Fibroblast of skin of right quadriceps (primary cell): ENCODE results near the gene SLC37A3.

ENCODE experiments used
- DNase-seq: peaks from one replicate; pipeline ENCODE4 v3.0.0-alpha.2; 2013

SLC37A3 gene

DNA sequence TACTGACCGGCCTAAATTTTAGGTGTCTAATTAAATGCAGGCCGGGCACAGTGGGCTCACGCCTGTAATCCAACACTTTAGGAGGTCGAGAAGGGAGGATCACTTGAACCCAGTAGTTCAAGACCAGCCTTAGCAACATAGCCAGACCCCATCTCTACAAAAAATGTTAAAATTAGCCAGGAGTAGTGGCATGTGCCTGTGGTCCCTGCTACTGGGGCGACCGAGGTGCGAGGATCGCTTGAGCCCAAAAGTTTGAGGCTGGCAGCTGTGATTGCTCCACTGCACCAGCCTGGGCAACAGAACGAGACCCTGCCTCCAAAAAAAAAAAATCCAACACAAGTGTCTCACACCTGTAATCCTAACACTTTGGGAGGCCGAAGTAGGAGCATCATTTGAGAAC, 491 bp upstream of the SLC37A3 start:
- no peak for DNase-seq

DNA sequence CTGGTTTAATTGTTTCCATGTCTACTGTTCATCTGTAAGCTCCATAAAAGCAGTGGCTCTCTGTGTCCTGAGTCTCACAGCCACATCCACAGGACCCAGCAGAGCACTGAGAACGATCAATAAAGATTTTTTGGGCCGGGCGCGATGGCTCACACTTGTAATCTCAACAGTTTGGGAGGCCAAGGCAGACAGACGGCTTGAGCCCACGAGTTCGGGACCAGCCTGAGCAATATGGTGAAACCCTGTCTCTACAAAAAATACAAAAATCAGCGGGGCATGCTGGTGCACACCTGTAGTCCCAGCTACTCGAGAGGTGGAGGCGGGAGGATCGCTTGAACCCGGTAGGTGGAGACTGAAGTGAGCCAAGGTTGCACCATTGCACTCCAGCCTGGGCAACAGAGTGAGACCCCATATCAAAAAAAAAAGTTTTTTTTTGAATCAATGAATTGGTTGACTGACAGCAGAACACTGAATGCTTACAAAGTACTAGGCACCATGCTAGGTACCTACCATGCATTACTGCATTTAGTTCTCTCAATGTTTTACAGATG, 4.5 kb downstream of the SLC37A3 start:
- no peak for DNase-seq

GRCh38 chr7:140391634-140392033, 6.7 kb downstream of the SLC37A3 start:
- no peak for DNase-seq

GRCh38 chr7:140390466-140391190, 7.7 kb downstream of the SLC37A3 start:
- peak; percentile 3 for DNase-seq

- DNase-seq: no peak
These were observed 8.3 kb downstream of the SLC37A3 start for GRCh38 chr7:140390034-140390433.

DNA sequence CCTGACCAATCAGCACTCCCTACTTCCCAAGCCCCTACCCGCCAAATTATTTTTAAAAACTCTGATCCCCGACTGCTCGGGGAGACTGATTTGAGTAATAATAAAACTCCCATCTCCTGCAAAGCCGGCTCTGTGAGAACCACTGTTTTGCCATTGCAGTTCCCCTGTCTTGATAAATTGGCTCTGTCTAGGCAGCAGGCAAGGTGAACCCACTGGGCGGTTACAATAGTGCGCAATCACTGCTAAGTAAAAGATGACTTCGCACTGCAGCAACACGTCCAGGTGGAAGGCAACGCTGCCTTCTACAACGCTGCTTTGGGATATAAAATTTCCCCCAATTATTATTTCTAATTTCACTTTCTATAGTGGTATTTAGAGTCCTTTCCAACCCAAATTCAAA, 8.9 kb downstream of the SLC37A3 start:
- DNase-seq: no peak

DNA sequence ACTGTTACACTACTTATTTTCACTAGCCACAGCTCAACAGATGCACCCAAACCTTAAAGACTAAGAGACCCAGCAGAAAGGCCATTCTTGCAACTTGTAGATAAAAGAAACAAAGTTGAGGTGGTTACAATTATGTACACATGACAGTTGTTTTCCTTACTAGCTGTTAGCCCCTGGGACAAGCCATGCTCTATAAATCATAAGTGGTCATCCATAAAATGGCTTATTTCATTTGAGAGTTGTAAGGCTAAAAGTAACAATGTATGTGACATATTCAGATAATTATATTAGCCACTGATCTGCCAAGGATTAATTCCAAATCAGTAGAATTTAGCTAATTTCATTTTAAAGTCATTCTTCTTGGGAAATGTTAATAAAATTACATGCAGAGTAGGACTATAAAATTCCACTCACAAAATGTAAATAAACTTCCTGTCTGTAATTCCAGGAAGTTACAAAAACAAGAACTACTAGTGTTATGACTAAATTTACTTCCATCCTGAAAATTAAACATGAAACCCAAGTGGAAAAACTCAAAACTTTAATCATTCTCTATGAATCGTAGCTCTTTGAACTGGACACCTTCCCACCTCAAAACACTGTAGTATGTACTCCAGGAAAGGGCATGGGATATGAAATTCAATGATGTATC, 13.3 kb downstream of the SLC37A3 start:
- DNase-seq: no peak

GRCh38 chr7:140383954-140384713, 14.2 kb downstream of the SLC37A3 start:
- no peak for DNase-seq

- no peak for DNase-seq
These were observed 22.2 kb downstream of the SLC37A3 start for GRCh38 chr7:140375892-140376730.

DNA sequence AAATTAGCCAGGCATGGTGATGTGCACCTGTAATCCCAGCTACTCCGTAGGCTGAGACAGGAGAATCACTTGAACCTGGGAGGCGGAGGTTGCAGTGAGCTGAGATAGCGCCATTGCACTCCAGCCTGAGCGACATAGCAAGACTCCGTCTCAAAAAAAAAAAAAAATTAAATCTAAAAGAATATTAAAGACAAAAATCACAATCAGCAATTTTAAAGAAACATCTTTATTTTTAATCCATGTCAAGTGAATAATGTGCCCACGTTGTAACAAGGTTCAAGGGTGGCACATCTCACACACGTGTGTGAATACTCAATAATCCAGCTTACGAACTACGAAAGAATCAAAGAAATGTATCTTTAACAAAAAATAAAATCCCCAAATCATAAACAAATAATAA, 23.0 kb downstream of the SLC37A3 start:
- DNase-seq: no peak

- no peak for DNase-seq
These were observed 29.0 kb downstream of the SLC37A3 start for GRCh38 chr7:140369294-140369693.

GRCh38 chr7:140367528-140367927, 30.8 kb downstream of the SLC37A3 start:
- no peak for DNase-seq

- DNase-seq: no peak
These were observed 33.5 kb downstream of the SLC37A3 start for GRCh38 chr7:140364819-140365218.

DNA sequence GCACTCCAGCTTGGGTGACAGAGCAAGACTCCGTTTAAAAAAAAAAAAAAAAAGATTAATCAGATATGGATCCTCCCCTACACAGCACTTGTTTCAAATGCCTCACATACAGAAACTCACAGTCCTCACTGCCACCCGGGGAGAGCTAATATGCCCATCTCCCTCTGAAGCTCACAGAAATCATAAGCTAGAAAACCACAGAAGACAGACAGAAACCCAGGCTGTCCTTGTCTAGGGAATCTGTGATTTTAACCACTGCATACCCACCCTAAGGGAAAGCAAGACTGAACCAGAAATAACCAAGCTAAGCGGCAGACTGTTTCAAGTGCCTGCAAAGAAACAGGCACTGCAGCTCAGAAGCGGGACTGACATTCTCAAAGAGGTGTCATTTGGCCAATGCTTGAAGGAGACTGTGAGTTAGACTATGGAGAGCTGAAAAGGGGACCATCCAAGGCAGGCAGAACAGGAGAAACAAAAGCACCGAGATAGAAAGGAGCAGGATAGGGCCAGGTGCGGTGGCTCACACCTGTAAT, 37.6 kb downstream of the SLC37A3 start:
- DNase-seq: no peak

DNA sequence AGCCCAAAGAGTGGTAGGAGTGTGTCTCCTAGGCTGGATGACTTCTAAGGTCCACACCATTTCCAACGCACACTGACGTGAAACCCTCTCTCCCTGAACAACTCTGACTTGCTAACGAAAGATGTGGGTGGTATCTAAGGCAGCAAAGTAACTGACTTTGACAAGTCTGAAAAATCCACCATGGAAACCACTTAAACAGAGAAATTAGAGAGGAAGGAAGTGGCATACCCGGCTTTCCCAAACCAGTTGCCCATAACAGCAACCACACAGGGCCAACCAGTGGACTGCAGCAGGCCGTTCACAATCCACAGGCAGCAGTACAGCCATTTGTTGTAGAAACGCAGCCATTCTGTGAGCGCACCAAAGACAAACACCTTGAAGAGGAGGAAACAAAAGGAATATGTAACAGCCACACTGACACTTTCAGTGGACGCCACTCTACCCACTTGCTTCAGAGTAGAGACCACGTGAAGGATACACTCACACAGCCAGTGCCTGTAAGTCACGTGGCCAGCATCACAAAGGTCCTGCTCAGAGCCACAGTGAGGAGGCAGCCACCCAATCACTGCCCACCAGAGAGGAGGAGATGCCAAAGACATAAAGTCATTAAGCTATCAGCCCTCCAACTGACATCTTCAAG, 39.8 kb downstream of the SLC37A3 start:
- DNase-seq: no peak

GRCh38 chr7:140358024-140358411, 40.3 kb downstream of the SLC37A3 start:
- no peak for DNase-seq

DNA sequence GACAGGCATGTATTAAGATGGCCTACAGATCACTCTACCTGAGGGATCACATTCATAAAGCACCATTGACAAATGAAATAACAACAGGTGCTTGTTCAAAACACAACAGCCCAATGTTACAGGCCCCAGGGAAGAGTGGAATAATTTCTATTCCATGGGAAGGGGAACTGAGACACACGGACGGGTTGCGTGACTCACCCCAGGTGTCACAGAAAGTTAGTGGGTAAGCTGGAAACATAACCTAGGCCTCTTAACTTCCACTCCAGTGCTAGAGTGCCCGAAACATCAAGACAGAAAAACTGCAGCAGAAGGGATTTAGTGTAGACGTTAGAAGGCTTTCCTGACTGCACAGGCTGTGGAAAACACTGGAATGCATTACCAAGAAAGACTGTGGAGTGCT, 48.3 kb downstream of the SLC37A3 start:
- DNase-seq: no peak

GRCh38 chr7:140349144-140349771, 49.1 kb downstream of the SLC37A3 start:
- peak; percentile 50 for DNase-seq

- peak; percentile 54 for DNase-seq
These were observed 50.0 kb downstream of the SLC37A3 start for GRCh38 chr7:140348161-140348849.

DNA sequence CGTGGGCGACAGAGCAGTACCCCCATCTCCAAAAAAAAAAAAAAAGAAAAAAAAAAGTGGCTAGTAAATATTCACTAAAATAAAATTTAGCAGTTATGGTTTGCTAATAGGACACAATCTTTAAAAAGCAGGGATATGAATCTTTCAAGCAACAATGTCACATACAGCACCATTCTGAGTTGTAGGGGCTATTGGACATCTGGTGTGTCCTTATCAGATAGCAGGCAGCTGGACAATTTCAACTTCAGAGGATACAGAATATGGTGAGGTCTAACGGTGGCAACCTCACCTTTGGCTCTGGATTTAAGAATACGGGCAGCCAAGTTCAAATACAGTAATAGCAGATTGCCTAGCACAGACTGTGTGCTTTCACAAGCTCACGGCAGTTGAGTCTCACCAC, 51.1 kb downstream of the SLC37A3 start:
- no peak for DNase-seq

GRCh38 chr7:140345426-140345825, 52.9 kb downstream of the SLC37A3 start:
- no peak for DNase-seq
